ENCODE data around the gene GYS2.
"Not testable (repeated sequence)": the region's sequence is repeated elsewhere in the genome, so short reads cannot be mapped to it uniquely, and the experiment has no call there.

The GYS2 gene

DNA sequence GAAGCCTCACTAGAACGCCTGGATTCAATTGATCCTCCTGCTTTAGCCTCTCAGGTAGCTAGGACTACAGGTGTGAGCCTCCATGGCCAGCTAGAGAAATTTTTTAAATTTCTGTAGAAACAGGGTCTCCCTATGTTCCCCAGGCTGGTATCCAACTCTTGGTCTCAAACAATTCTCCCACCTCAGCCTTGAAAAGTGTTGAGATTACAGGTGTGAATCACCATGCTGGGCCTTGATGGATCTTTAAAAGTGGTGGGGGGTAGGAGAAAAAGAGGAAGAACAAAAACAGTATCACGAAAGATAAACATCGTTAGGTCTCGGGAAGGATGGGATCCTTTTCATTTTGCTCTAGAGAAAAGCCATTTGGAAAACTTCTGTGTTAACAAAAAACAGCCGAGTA lies 4.5 kb downstream of the GYS2 start:
- no peak for DNase-seq (ENCODE audit: low spot score)

DNA sequence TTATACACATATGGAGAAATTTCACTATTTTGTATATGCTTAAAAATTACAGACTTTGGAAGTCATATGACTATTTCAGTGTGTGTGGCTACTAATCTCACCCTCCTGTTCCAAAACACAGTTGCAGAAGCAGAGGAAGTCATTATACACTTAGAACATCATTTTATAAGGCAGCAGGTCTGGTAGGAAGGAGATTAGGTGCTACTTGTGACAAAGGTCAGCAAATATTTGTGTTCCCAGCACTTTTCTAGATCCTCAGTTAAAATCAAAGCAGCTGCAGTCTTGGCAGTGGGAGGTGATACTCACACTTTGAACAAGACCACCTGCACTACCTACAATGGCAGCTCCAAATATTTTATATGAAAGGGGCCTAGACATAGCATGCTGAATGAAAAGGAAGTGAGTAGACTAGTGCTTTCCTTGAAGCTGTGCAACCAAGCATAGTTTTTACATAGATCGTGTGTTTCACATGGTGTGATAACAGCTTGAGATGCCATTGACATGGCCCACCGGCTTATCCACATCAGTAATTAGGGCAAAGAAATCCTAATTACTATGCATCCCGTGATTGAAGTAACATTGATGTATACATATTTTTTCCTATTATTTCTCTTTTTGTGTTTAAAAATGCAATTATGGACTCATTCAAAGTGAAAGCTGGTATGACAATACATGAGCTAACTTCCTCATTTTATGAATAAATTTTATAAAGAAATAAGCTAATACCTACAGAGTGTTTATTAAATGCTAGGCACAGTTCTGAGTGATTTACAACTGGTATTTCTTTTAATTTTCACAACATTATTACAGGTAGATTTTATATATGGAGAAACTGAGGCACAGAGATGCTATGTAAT lies 5.3 kb downstream of the GYS2 start:
- no peak for DNase-seq (ENCODE audit: low spot score)

DNA sequence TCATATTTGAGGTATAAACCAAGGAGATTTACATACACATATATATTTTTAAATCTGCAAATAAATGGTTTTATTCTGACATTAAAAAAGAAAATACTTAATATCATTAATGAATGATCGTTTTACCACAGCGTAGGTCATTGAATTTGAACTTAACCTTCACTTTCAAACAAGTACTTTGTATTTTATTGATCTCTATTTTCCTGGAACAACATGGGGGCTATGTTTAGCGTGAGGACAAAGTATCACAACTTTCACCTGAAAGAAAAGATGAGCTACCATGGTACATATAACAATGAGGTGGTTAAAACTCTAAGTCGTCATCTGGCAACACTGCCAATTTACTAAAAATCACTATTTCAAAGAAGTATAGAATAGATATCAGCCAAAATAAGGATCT lies 6.0 kb downstream of the GYS2 start:
- no peak for DNase-seq (ENCODE audit: low spot score)

GRCh38 chr12:21595356-21595755 lies 9.3 kb downstream of the GYS2 start:
- not testable (repeated sequence) for DNase-seq (ENCODE audit: low spot score)

GRCh38 chr12:21585485-21585884 lies 19.2 kb downstream of the GYS2 start:
- no peak for DNase-seq (ENCODE audit: low spot score)

- DNase-seq (ENCODE audit: low spot score): not testable (repeated sequence)
These were observed 20.1 kb downstream of the GYS2 start for GRCh38 chr12:21584403-21585182.

DNA sequence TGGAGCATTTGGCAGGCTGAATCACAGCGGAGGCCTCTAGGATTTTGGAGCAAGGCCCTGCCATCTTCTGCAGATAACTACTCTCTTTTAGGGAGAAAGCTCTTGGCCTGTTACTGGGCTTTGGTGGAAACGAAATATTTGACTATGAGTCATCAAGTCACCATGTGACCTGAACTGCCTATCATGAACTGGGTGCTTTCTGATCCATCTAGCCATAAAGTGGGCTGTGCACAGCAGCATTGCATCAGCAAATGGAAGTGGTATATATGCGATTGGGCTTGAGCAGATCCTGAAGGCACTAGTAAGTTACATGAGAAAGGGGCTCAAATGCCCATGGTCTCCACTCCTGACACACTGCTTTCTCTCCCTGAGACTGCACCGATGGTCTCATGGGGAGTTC lies 21.1 kb downstream of the GYS2 start:
- no peak for DNase-seq (ENCODE audit: low spot score)

- DNase-seq (ENCODE audit: low spot score): no peak
These were observed 23.7 kb downstream of the GYS2 start for GRCh38 chr12:21580748-21581516.

GRCh38 chr12:21577516-21577915 lies 27.1 kb downstream of the GYS2 start:
- no peak for DNase-seq (ENCODE audit: low spot score)

DNA sequence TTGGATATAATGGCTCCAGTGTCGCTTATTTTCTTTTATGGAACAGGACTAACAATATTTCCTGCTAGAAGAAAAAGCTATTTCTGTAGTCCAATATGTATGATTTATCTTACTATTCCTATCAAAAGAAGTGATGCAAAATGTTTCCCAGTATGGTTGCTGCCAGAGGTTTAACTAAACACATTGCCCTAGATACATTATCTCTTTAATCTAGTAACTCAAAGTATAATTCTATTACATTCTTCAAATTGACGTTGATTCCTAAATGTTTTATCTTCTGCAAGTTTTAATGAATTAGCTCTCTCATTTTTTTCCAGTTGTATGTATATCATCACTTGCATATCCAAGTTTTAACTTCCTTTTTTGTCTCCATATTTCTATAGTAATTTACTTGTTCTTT lies 28.2 kb downstream of the GYS2 start:
- DNase-seq (ENCODE audit: low spot score): no peak

DNA sequence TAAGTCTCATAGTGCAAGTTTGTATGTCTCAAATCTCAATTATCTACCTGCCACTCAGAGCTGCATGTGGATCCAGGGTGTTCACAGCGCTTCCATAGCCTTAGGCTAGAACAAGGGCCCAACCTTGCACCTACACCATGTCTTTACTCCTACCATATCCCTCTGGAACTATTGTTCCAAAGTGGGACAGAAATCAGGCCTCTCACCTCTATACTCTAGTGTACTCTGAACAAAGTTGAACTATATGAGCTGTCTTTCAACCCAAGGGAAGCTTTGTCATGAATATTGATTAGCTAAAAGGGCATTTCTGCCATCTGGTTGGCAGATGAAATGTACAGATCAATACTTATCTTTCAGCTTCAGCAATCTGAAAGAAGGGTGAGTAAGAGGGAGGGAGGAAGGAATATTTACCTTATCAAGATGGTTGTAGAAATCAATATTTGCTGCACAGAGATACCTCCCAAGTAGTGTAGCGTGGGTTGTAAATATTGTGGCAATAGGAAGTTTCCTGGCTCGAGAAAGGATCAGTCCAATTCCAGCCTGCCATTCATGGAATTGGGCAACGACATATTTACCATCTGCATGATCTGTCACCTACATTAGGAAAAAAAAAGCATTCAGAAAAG lies 30.8 kb downstream of the GYS2 start:
- no peak for DNase-seq (ENCODE audit: low spot score)

GRCh38 chr12:21571046-21571445 lies 33.6 kb downstream of the GYS2 start:
- DNase-seq (ENCODE audit: low spot score): no peak

DNA sequence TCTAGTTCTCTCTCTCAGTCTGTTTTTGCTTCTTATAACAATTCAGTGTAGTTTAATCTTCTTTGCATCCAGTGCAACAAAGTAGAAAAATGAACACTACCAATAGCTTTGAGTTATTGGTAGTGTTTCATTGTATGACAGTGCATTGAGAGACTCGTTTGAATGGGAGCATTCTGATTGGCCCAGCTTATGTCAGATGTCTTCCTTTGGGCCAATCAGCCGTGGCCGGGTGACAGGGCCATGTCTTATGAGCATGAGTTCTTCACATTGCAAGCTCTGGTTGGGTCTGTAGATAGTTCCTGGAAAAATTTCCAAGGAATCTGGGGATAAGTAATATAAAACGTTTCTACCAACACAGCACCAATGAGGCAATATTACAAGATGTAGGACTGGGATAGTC lies 36.5 kb downstream of the GYS2 start:
- no peak for DNase-seq (ENCODE audit: low spot score)

- DNase-seq (ENCODE audit: low spot score): no peak
These were observed 37.7 kb downstream of the GYS2 start for GRCh38 chr12:21566907-21567394.

GRCh38 chr12:21566223-21566906 lies 38.3 kb downstream of the GYS2 start:
- DNase-seq (ENCODE audit: low spot score): no peak

DNA sequence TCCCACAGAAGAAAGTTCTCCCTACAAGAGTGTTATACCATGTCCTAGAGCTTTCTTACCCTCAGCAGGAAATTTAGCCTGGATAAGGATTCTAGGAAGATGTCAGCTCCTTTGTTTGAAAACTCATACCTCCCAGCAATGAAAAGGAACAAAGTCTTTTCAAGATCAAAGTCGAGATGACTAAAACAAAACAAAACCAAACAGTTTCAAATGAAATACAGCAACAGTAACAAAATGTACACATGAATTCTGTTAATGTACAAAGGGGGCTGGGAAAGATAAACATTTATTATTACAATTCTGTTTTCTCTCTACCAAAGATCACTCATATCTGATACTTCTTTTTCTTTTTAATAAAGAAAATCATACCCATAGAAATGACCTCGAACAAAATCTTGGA lies 41.8 kb downstream of the GYS2 start:
- DNase-seq (ENCODE audit: low spot score): no peak

DNA sequence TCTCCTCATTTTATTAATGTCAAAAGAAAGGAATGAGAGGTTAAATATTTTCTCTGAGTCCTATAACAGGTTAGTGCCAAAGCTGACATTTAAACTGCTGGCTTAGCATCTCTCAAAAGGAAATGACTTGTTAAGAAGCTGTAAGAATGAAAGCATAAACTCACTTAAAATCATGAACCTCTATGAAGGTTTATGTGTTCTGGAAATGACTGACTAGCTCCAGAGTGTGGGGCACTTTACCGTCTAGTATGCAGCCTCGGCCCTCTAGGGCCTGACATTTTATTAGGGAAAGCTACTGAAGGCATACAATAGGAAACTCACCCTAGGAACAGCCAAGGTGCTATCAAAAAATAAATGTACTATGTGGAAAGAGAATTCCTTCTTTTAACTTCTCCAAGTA lies 43.5 kb downstream of the GYS2 start:
- DNase-seq (ENCODE audit: low spot score): no peak

GRCh38 chr12:21559855-21560569 lies 44.6 kb downstream of the GYS2 start:
- no peak for DNase-seq (ENCODE audit: low spot score)

- DNase-seq (ENCODE audit: low spot score): no peak
These were observed 46.5 kb downstream of the GYS2 start for GRCh38 chr12:21558100-21558679.

- DNase-seq (ENCODE audit: low spot score): no peak
These were observed 51.3 kb downstream of the GYS2 start for GRCh38 chr12:21553329-21553675.
